Activated T-helper 9 cell treated with anti-CD3 and anti-CD28 coated beads, Interleukin-2, amount 50 U/mL, for 16 hours (primary cell): ENCODE data around the gene KBTBD13.
"Not testable (repeated sequence)": the region's sequence is repeated elsewhere in the genome, so short reads cannot be mapped to it uniquely, and the experiment has no call there.

Experiments used
- DNase-seq: peaks from one replicate; pipeline ENCODE4 v3.0.0-alpha.2; 2020; ENCODE audit warnings: low read depth

Gene KBTBD13

DNA sequence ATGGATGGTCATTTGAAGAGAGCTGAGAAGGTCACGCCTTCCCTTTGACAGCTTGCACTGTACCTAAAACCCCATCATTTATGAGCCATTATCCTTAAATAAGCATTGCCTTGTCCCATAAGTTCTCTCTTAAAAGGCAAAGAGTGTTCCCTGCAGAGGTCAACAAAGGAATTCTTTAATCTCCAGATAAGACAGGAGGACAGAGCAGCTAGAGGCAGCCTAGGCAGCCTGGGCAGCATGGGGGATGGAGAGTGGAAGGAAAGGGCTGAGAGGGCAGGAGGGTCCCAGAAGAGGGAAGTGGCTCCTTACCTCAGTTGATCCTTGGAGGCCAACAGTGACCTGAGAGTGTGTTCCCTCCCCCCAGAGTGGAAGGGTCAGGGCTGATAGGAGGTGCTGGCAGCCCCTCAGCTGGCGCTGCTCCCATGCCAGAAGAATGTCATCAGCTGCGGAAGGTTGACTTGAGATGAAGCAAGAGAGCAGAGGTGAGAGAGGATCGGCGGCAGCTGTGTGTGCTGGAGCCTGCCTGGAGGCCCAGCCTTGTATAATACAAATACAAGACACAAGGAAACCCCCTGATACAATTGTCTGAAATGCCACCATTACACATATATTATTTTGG lies 12.8 kb downstream of the KBTBD13 start:
- DNase-seq, result no peak

DNA sequence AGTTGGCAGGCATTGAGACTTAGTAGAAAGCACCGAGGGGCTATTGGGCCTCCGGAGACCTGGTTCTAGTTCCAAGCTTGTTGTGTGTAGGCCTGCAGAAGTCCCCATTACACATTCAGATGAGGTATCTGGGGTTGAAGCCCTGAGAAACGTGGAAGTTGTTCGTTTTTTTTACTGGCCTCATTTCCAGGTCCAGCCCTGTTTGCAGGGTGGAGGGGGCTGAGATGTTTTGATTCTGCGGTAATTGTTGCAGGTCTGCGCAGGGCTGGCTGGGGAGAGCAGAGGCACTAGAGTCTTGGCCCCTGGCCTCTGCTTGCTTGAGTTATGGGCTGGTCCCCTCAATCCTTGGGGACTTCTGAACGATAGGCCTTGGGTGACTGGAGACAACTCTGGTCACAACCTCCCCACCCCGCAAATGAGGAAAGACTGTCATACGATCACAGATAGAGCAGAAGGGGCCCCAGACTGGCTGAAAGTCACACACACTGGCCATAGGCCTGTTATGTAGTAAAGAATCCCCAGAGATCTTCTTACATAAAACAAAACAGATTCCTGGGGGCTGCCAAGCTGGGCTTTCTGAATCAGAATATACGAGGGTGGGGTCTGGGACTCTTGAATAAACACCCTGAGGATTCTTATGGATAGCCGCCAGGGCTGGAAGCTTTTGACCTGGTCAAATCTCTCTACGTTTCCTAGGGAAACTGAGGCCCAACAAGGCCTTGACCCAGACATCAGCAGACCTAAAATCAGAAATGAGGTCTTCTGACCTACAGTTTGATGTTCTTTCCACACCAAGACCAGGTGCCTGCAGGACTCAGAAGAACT lies 15.6 kb downstream of the KBTBD13 start:
- DNase-seq, result no peak

GRCh38 chr15:65092911-65093792 lies 16.6 kb downstream of the KBTBD13 start:
- DNase-seq, result no peak

GRCh38 chr15:65093793-65094170 lies 17.2 kb downstream of the KBTBD13 start:
- not testable (repeated sequence) for DNase-seq

DNA sequence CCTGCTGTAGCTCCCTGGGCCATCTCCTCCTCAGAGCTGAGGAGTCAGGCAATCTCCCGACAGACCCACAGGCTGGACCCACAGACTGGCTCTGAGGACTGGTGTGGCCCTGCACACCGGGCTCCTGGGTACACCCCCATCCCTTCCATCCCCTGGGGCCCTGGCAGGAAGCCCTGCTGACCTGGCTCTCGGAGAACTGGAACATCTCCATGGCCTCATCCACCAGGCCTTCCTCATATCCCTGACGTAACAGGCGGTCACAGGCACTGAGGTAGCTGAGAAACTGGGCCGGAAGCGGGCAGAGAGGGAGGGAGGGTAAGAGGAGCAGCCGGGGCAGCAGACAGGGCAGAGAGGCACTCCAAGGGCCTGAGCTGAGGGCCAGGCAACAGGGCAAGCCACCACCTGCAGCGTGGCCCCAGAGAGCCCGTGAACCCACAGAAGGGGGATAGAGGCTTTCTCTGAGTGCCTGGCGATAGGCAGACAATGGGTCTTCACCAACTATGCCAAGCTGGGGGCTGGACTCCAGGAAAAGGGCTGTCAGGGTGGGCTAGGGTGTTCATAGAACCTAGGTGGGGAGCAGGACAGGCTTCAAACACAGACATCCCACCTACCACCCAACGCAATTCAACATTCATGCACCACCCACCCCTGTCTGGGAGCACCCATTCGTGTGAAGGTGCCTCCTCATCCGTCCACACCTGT lies 17.9 kb downstream of the KBTBD13 start:
- DNase-seq, result no peak

DNA sequence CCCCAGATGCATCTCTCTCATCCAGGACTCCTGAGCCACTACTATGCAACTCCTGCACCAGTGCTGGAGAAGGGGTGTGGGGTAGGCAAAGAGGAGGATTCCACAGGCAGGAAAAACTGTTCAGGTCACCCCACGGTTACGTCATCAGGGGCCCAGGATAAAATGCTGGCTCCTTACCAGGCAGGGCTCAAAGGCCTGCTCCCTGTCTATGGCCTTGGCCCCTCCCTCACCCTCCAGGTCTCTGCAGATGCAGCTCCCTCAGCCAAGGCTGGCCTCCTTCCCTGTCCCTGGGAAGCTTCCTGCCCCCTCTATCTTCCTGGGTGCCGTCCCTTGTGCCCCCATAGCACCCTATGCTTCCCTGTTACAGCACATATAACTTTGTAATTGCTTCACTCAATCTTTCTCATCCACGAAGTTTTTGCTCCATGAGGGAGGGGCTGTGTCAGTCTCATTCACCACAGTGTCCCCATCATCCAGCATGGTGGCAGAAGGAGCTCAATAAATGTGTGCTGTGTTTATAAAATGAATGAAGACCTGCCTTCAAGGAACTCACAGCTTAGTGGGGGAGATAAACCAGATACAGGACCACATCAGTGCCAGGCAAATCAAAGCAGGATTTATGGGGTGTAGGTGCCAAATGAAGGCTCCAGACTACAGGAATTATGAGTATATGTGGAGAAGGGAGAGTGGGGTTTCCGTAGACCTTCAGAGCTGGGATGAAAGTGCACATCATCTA lies 18.6 kb downstream of the KBTBD13 start:
- DNase-seq, result no peak

GRCh38 chr15:65095747-65096104 lies 19.2 kb downstream of the KBTBD13 start:
- no peak for DNase-seq

- no peak for DNase-seq
Observed at GRCh38 chr15:65096481-65097385, 20.2 kb downstream of the KBTBD13 start.

DNA sequence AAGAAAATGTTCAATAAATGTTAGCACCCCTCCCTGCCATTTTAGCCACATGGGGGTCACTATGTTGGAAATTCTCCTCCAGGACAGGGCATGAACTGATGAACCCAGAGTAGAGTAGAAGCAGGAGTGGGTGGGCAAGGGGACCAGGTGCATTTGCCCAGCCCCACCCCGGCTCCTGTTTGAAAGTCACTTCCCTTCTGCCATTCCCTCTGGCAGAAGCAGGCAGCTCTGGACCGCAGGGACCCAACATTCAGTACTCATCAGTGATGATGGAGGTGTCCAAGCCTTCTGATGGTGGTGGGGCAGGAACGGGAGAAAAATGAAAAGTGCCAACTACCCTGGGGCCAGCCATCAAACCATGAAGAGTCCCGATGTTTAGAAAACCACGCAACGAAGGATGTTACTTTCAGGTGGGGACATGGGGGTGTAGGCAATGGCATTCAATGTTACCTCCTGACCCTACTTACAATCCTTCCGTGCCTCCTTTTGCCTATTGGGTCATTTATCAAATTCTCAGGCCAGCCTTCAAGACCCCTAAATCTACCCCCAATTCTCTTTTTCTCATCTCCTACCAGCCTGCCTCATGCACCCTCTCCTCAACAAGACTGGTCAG lies 21.2 kb downstream of the KBTBD13 start:
- no peak for DNase-seq

DNA sequence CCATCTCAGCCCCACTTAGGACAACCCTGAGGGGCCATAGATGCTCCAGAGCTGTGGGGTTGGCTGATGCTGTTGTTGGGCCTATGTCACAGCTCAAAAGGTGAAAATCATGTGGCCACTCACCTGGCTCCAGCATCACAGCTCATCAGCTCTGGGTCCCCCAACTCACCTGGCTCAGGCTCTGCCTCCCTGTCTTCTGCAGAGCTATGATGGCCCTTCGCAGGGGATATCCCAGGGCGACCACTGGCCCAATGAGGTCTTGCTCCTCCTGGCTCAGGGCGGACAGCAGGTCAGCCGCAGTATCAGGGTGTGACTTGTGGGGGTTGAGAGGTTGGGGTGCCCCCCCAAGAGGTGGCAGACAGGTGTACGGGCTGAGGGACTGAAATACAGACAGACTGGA lies 22.8 kb downstream of the KBTBD13 start:
- no peak for DNase-seq

DNA sequence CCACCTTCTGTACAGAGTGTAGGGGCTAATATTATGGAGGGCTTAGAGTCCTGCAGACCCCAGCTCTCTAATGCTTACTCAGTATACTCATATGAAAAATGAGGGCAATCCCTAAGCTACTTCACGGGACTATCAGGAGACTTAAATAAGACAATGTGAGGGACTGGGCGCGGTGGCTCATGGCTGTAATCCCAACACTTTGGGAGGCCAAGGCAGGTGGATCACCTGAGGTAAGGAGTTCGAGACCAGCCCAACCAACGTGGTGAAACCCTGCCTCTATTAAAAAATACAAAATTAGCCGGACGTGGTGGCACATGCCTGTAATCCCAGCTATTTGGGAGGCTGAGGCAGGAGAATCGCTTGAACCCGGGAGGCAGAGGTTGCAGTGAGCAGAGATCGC lies 23.3 kb downstream of the KBTBD13 start:
- DNase-seq, result not testable (repeated sequence)

DNA sequence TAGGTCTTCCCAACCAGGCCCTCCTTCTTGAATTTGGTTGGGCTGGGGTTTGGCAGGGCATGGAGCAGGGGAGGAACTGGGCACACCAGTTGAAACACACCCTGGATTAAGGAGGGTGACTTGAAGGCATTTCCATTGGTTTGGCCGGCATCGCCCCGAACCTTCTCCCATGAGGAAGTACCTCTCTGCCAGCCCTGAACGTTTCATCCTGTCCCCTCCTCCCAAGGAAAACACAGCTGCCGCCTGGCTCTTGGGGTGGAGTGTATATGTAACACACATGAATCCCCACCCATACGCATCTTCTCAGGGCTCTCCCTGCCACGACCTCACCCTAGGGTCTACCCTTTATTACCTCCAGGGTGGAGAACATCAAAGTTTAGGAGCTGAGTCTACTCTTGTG lies 23.9 kb downstream of the KBTBD13 start:
- no peak for DNase-seq

GRCh38 chr15:65101411-65101890 lies 24.9 kb downstream of the KBTBD13 start:
- no peak for DNase-seq

DNA sequence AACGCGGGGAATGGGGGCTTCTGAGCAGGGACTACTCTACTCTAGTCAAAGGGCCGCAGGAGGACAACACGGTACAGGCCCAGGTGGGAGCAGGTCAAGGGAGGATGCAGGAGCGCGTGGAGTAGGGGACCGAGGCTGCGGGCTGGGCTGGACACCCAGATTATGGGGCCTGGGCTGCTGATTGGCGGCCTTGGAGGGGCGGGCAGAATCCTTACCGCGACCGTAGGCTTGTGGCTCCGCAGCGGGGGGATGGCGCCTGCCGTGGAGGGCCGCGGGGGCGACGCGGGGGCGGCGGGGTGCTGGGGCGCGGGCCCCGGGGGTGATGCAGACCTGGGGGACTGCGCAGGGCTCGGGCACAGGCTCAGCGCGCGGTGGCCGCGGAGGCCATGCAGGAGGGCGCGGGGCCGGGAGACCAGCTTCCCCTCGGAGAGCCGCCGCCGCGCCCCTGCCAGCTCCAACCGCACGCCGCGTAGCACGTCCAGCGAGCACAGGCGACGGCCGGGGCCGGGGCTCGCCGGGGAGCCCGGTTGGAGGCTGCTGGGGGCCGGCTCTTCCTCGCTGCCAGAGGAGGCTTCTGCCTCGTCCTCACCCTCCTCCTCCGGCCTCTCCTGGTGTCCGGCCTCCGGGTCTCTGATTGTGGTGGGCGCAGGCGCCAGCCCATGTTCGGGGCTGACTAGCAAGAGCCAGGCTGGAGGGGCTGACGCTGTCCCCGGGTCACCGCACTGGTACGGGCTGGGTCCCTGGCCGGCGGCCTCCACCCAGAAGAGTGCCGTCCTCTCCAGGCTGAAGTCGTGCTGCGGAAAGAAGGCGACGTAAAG lies 25.6 kb downstream of the KBTBD13 start:
- no peak for DNase-seq

DNA sequence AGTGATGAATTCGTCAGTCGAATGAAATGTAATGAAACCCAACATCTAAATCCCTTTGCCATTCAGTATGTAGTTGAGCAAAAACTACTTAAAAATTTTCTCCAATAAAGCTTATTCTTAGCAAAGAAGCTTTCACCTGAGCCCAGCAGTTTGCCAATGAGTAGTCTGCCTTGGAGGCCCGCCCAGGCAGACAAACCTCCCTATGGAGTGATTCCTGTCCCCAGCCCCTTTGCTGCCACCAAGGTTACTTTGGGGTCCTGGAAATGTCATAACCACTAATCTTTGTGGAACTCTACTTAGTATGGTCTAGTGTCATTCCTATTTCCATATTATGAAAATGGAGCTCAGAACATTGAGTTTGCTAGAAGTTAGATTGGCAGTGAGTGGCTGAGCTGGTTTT lies 26.4 kb downstream of the KBTBD13 start:
- no peak for DNase-seq

DNA sequence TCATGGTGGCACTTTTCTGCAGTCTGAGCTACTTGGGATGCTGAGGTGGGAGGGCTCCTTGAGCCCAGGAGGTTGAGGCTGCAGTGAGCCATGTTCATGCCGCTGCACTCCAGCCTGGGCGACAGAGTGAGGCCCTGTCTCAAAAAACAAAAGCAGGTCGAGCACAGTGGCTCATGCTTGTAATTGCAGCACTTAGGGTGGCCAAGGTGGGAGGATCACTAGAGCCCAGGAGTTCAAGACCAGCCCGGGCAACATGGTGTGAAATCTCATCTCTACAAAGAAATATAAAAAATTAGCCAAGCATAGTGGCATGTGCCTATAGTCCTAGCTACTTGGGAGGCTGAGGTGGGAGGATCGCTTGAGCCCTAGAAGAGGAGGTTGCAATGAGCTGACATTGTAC lies 28.5 kb downstream of the KBTBD13 start:
- DNase-seq, result no peak

DNA sequence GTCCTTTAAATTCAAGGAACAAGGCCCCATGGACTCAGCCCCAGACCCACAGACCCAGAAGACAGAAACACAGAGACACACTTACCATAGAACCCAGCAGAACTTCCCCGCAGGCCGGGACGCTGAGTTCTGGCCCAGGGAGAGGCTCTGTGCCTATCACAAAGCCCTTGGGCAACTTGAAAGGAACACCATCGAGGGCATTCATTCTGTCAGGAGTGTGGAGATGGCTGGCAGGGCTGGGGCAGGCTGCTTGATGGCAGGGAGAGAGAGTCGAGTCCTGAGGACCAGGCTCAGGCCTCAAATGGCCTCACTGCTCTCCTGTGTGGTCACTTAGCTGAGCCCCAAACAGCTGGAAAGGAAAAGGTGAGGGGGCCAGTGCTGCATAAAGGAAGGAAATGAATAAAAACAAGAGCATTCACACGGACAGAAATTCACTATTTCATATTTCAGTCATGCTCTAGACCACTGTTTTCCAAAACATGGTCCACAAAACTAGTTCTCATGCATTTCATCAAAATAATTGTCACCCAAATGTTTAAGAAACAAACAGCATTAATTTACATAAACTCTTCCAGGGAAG lies 29.6 kb downstream of the KBTBD13 start:
- no peak for DNase-seq

- DNase-seq, result no peak
Observed at GRCh38 chr15:65110676-65111292, 34.2 kb downstream of the KBTBD13 start.
